IMR-90 (cell line): Measurements from ENCODE around the gene SORCS1.

Source experiments
- POLR2A ChIP-seq: IDR thresholded peaks from 2 replicates; pipeline ENCODE4 v1.6.1; 2012; ENCODE audit warnings: mild to moderate bottlenecking, low read depth, low read length
- RAD21 ChIP-seq: IDR thresholded peaks from 2 replicates; pipeline ENCODE4 v1.6.1; 2012; ENCODE audit warnings: low read length, improper control_type of control experiment
- RFX5 ChIP-seq: IDR thresholded peaks from 2 replicates; pipeline ENCODE4 v1.8.0; 2012; ENCODE audit warnings: low read depth, mild to moderate bottlenecking, low read length, moderate library complexity
- TF ChIP-seq, protein P1 (sequence below): conservative IDR thresholded peaks from 2 replicates; pipeline ENCODE4 v1.5.1; 2012; ENCODE audit warnings: mild to moderate bottlenecking, low read depth, low read length, improper control_type of control experiment

GRCh38 chr10:106913348-106913747 is 251.2 kb downstream of the SORCS1 start:
- TF ChIP-seq, protein P1, sequence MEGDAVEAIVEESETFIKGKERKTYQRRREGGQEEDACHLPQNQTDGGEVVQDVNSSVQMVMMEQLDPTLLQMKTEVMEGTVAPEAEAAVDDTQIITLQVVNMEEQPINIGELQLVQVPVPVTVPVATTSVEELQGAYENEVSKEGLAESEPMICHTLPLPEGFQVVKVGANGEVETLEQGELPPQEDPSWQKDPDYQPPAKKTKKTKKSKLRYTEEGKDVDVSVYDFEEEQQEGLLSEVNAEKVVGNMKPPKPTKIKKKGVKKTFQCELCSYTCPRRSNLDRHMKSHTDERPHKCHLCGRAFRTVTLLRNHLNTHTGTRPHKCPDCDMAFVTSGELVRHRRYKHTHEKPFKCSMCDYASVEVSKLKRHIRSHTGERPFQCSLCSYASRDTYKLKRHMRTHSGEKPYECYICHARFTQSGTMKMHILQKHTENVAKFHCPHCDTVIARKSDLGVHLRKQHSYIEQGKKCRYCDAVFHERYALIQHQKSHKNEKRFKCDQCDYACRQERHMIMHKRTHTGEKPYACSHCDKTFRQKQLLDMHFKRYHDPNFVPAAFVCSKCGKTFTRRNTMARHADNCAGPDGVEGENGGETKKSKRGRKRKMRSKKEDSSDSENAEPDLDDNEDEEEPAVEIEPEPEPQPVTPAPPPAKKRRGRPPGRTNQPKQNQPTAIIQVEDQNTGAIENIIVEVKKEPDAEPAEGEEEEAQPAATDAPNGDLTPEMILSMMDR, result no peak
- TF ChIP-seq POLR2A, result no peak
- TF ChIP-seq RAD21, result no peak
- no peak for TF ChIP-seq RFX5
